IMR-90 (cell line): ENCODE measurements around the gene TEF. TPM values are rescaled to one million over a fixed set of nuclear protein-coding genes. Genes with fewer than 3 reads are reported as not detected.
A peak's percentile ranks its signal among the peaks of the same experiment; 100 is the strongest.

ENCODE experiments used
- ATAC-seq: fragments of 200-7000 bp; cut with Tn5 transposase; 2 replicates; pipeline ENCODE4 v1.9.1; 2020; ENCODE audit warnings: low read depth, mild to moderate bottlenecking, moderate library complexity
- BruUV-seq: library from RNA; stranded (reverse); fragments of 400-500 nt; replicated peaks from 2 replicates; lab custom pipeline; 2021; lab: Mats Ljungman, UMichigan
- CTCF ChIA-PET: fragments of 300-600 bp; formaldehyde crosslinking; extraction: SDS; loops from one replicate; lab custom pipeline; 2021; ENCODE audit warnings: antibody characterized with exemption; lab: Yijun Ruan, JAX
- POLR2A ChIA-PET: fragments of 300-600 bp; sonication (Branson Sonifier 250); formaldehyde crosslinking; loops from one replicate; lab custom pipeline; 2022; ENCODE audit warnings: antibody characterized with exemption; ENCODE audit not compliant: unreplicated experiment; lab: Charles Lee
- DNase-seq: peaks from one replicate; pipeline ENCODE4 v3.0.0; 2013
- H2AFZ ChIP-seq: replicated peaks from 2 replicates; pipeline ENCODE3; 2013; ENCODE audit warnings: low read length, mild to moderate bottlenecking; ENCODE audit not compliant: poor library complexity
- H2AK5ac ChIP-seq: 2 replicates; pipeline ENCODE4 v1.6.1; 2013; ENCODE audit warnings: low read depth, low read length, inconsistent platforms
- H2AK9ac ChIP-seq: replicated peaks from 2 replicates; pipeline ENCODE3; 2013; ENCODE audit warnings: mild to moderate bottlenecking, low read depth, low read length, moderate library complexity; ENCODE audit not compliant: poor library complexity
- H2BK120ac ChIP-seq: 2 replicates; pipeline ENCODE4 v1.6.1; 2013; ENCODE audit warnings: low read depth, low read length, inconsistent platforms
- H2BK15ac ChIP-seq: 3 replicates; pipeline ENCODE4 v1.6.1; 2013; ENCODE audit warnings: low read depth, low read length, inconsistent platforms
- H2BK20ac ChIP-seq: 2 replicates; pipeline ENCODE4 v1.6.1; 2013; ENCODE audit warnings: low read depth, mild to moderate bottlenecking, inconsistent platforms, low read length, moderate library complexity
- H2BK5ac ChIP-seq: 2 replicates; pipeline ENCODE4 v1.6.1; 2013; ENCODE audit warnings: mild to moderate bottlenecking, low read depth, low read length, inconsistent platforms; ENCODE audit not compliant: poor library complexity, severe bottlenecking
- H3K14ac ChIP-seq: replicated peaks from 2 replicates; pipeline ENCODE4 v1.6.1; 2013; ENCODE audit warnings: low read depth, low read length, inconsistent platforms
- H3K18ac ChIP-seq: 2 replicates; pipeline ENCODE4 v1.6.1; 2013; ENCODE audit warnings: low read depth, low read length, control low read depth
- H3K23ac ChIP-seq: 2 replicates; pipeline ENCODE4 v1.6.1; 2013; ENCODE audit warnings: low read depth, low read length, inconsistent platforms
- H3K27ac ChIP-seq: 2 replicates; pipeline ENCODE4 v1.5.1; 2013; ENCODE audit warnings: mild to moderate bottlenecking, control low read depth, low read length; ENCODE audit not compliant: insufficient read depth
- H3K27me3 ChIP-seq: 2 replicates; pipeline ENCODE4 v1.6.1; 2013; ENCODE audit warnings: low read length; ENCODE audit not compliant: control insufficient read depth, insufficient read depth
- H3K36me3 ChIP-seq: 2 replicates; pipeline ENCODE4 v1.6.1; 2013; ENCODE audit warnings: low read length, mixed read lengths; ENCODE audit not compliant: control insufficient read depth, insufficient read depth
- H3K4ac ChIP-seq: 2 replicates; pipeline ENCODE4 v1.6.1; 2013; ENCODE audit warnings: low read depth, low read length, inconsistent platforms
- H3K4me1 ChIP-seq: 2 replicates; pipeline ENCODE4 v1.6.1; 2013; ENCODE audit warnings: low read length, mixed read lengths; ENCODE audit not compliant: control insufficient read depth, insufficient read depth
- H3K4me2 ChIP-seq: 2 replicates; pipeline ENCODE4 v1.6.1; 2013; ENCODE audit warnings: low read depth, mild to moderate bottlenecking, control low read depth, low read length, moderate library complexity
- H3K4me3 ChIP-seq: 2 replicates; pipeline ENCODE4 v1.5.1; 2013; ENCODE audit warnings: low read depth, mild to moderate bottlenecking, control low read depth, low read length, moderate library complexity; ENCODE audit not compliant: insufficient read depth
- H3K56ac ChIP-seq: 2 replicates; pipeline ENCODE4 v1.6.1; 2013; ENCODE audit warnings: low read length, inconsistent platforms; ENCODE audit not compliant: insufficient read depth; ENCODE audit errors: extremely low read depth
- H3K79me1 ChIP-seq, 2 experiments: 2 replicates each; pipeline ENCODE4 v1.6.1; 2013; ENCODE audit warnings: low read length in 2 of 2, inconsistent platforms in 1 of 2, low read depth in 1 of 2
- H3K9ac ChIP-seq: 2 replicates; pipeline ENCODE4 v1.6.1; 2013; ENCODE audit warnings: low read depth, low read length, control low read depth
- H3K9me1 ChIP-seq: 2 replicates; pipeline ENCODE4 v1.6.1; 2013; ENCODE audit warnings: low read length, inconsistent platforms; ENCODE audit not compliant: insufficient read depth
- H3K9me3 ChIP-seq: 2 replicates; pipeline ENCODE4 v1.6.1; 2013; ENCODE audit warnings: low read length; ENCODE audit not compliant: control insufficient read depth, insufficient read depth
- H4K20me1 ChIP-seq: 2 replicates; pipeline ENCODE4 v1.6.1; 2013; ENCODE audit warnings: low read length, inconsistent platforms; ENCODE audit not compliant: insufficient read depth
- H4K5ac ChIP-seq: 2 replicates; pipeline ENCODE4 v1.6.1; 2013; ENCODE audit warnings: mild to moderate bottlenecking, low read depth, low read length, control low read depth
- H4K8ac ChIP-seq, 2 experiments: 2 replicates each; pipeline ENCODE4 v1.6.1; 2013; ENCODE audit warnings: low read depth in 2 of 2, low read length in 2 of 2, control low read depth in 1 of 2, inconsistent platforms in 1 of 2
- H4K91ac ChIP-seq: 2 replicates; pipeline ENCODE4 v1.6.1; 2013; ENCODE audit warnings: low read depth, low read length, inconsistent platforms; ENCODE audit not compliant: insufficient read depth
- CEBPB ChIP-seq: IDR thresholded peaks from 2 replicates; pipeline ENCODE4 v1.6.1; 2012; ENCODE audit warnings: low read depth, low read length, improper control_type of control experiment
- CTCF ChIP-seq: conservative IDR thresholded peaks from 2 replicates; pipeline ENCODE4 v1.5.1; 2012; ENCODE audit warnings: mild to moderate bottlenecking, low read depth, low read length, improper control_type of control experiment
- MXI1 ChIP-seq: IDR thresholded peaks from 2 replicates; pipeline ENCODE4 v1.6.1; 2012; ENCODE audit warnings: low read depth, mild to moderate bottlenecking, low read length, moderate library complexity, borderline replicate concordance
- WGBS, 2 experiments: methylation state at CpG; one replicate each; pipeline versions ENCODE4 v1.1.5 to v1.1.7; 2013; ENCODE audit warnings: missing lambda C conversion rate in 2 of 2; ENCODE audit not compliant: insufficient read length in 1 of 2; ENCODE audit errors: extremely low coverage in 2 of 2; 5-methylcytosine and 5-hydroxymethylcytosine counted together
- dilution Hi-C: fragments of 300-500 bp; cut with HindIII; formaldehyde crosslinking; loops from one replicate; pipeline ENCODE4 v1.14.3; 2018; ENCODE audit warnings: low sequenced_read_pairs; ENCODE audit not compliant: unreplicated experiment
- in situ Hi-C: fragments of 300-500 bp; cut with MboI; formaldehyde crosslinking; loops from 3 replicates; pipeline ENCODE4 v1.14.3; 2019; ENCODE audit warnings: low sequenced_read_pairs, inconsistent platforms, mixed read lengths
- intact Hi-C: fragments of 100-400 bp; cut with micrococcal nuclease; formaldehyde crosslinking; loops from 2 replicates; pipeline ENCODE4 v1.10.0; 2022
- polyA plus RNA-seq, 3 experiments: library from polyadenylated mRNA; depleted of rRNA; stranded (reverse); fragments of >200 nt; gene quantifications; 2 replicates each; pipeline ENCODE4 v1.2.3, GENCODE V29; 2012; ENCODE audit warnings: low replicate concordance in 1 of 3
- total RNA-seq: library from RNA; depleted of rRNA; stranded (reverse); fragments of >200 nt; gene quantifications from 2 replicates; pipeline ENCODE4 v1.2.3, GENCODE V29; 2012

The TEF gene
- total and polyA plus RNA-seq, 2 of the 4 experiments (the other 2 are of a cell fraction) = 5.6 to 11.6 TPM

GRCh38 chr22:41444360-41445128, 62.8 kb downstream of the TEF start:
- Histone ChIP-seq H4K91ac (peak overlapping the region; percentile 67), H3K4me3 (peak overlapping the region; percentile 97), H3K9ac (peak overlapping the region; percentile 93), H2BK20ac (no peak overlapping the region), H2AK5ac (peak overlapping the region; percentile 93), H3K9me3 (no peaks in the 10 kb centered on the region), H3K4me2 (peak overlapping the region; percentile 88), H2BK5ac (peak overlapping the region; percentile 88), H3K23ac (peak overlapping the region; percentile 88), H3K4me1 (peaks cover 3% of the 10 kb centered on the region), H2AFZ (peak overlapping the region; percentile 84), H3K56ac (peak overlapping the region; percentile 79), H3K4ac (peak overlapping the region; percentile 89), H3K36me3 (peaks cover 6% of the 10 kb centered on the region), H3K79me1 (peaks cover 16 to 49% of the 10 kb centered on the region in 2 experiments), H2BK15ac (no peak overlapping the region), H2AK9ac (peak overlapping the region; percentile 99), H3K27ac (peak overlapping the region; percentile 97), H4K20me1 (peaks cover 55% of the 10 kb centered on the region), H4K8ac (peak overlapping the region; percentile 76 to 89), H3K18ac (peak overlapping the region; percentile 33), H4K5ac (peak overlapping the region; percentile 54), H3K14ac (peak overlapping the region; percentile 97), H3K27me3 (no peaks in the 10 kb centered on the region), H2BK120ac (peak overlapping the region; percentile 26; the same call in 1 of the 2 replicates), H3K9me1 (peaks cover 12% of the 10 kb centered on the region)
- DNase-seq (peak; percentile 98), ATAC-seq (peak; percentile 52)
- POLR2A ChIA-PET = no interaction called here
- CTCF ChIA-PET = no interaction called here
- dilution Hi-C loops (no loop called here), in situ Hi-C loops (no loop called here), intact Hi-C loops (no loop called here)
- 0% methylated on average over 18 of the region's 35 CpGs; no CpG with 5 or more reads in 1 of the 2 experiments for WGBS, 2 experiments
- BruUV-seq = no TSS peak
- TF ChIP-seq CTCF (no peak), MXI1 (peak; percentile 61; the same call in 1 of the 2 replicates), CEBPB (no peak)
